ENCODE results near the gene ASAP2.
A peak's percentile ranks its signal among the peaks of the same experiment; 100 is the strongest.

ASAP2 gene

DNA sequence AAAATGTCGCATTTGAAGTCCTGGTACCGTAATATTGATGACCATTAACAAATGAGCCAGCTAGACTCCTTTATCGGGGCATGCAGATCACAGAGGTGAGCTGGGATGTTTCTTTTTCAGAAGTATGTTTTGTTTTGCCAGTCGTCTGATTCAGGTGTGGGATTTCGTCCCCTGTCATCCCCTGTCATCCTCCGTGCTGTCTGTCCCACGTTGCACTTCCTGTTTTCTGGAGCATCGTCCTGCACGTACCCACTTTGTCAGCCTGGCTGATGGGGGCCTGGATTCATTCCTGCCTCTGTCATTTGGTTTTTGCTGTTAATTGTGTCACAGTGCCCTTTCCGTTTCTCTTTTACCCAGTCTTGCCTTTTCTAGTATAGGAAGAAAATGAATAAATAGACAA, 72.8 kb downstream of the ASAP2 start:
- DNase-seq = no peak

DNA sequence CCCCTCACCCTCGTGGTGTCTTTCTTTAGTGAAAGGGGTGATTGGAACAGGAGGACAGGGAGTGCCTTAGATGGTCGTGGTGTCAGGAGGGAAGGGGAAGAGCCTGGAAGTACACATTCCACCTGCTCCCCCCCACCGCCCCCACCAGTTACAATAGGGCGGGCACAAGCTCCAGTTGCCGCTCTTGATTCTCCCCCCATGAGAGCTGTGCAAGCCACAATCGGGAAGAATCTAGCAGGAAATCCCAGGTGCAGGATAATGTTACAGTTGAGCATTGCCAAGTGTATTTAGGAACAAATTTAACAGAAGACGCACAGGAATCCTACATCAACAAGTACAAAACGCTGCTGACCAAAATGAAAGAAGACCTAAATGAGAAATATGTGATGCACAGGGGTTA, 73.6 kb downstream of the ASAP2 start:
- DNase-seq = no peak

DNA sequence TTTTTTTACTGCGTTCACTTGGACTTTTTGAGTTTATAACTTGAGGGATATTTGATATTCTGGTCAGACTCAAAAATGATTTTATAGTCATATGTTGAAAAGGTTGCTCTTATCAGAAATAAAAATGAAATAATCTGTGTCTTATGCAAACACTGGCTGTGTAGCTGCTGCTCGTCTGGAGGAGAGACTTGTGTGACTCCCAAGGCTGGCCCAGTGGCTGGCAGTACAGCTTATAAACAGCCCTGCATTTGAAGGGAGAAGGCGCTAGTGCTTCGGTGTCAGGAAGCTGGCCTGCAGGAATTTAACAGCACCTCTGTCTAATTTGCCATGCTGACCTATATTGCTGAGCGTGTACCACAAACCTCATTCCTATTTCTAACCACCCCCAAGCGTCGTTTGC, 74.5 kb downstream of the ASAP2 start:
- DNase-seq = no peak

DNA sequence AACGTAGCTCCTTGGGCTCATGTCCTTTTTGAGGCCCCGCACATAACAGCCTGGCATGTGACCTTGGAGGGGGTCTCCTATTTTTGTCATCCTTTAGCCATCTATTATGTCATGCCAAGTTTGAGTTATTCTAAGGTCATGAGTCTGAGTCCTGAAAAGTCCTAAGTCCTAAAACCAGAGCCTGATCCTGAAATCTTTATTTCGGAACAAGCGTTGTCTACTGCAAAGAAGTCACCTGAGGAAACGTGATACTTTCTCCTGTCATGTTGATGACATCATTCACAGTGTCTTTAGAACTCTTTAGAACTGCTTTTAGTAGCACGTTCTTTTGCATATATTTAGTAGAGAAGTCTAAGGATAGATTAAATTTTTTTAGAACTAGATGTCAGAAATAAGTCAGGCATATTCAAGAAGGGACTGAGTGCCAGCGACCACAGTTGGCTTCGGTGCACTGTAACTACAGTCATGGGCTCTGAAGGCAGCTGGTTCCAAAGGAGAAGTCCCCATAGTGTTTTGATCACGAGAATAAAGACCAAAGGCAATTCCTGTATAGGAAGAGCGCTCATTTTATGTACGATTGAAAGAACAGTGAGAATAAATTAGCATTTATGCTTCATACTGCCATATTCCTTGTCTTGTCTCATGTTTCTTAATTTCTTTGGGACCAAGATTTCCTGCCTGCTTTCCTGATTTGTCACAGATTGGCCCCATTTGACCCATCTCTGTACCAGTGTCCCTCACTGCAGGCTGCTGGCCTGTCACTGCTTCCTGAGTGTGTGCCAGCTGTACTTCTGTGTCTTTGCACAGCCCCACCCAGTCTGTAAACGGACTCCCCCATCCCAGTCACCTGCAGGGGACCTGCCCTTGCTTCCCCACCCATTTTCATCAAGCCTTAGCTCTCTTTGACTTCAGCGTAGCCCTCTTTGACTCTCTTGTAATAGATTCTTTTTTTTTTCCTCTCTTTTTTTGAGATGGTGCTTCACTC, 75.8 kb downstream of the ASAP2 start:
- no peak for DNase-seq

DNA sequence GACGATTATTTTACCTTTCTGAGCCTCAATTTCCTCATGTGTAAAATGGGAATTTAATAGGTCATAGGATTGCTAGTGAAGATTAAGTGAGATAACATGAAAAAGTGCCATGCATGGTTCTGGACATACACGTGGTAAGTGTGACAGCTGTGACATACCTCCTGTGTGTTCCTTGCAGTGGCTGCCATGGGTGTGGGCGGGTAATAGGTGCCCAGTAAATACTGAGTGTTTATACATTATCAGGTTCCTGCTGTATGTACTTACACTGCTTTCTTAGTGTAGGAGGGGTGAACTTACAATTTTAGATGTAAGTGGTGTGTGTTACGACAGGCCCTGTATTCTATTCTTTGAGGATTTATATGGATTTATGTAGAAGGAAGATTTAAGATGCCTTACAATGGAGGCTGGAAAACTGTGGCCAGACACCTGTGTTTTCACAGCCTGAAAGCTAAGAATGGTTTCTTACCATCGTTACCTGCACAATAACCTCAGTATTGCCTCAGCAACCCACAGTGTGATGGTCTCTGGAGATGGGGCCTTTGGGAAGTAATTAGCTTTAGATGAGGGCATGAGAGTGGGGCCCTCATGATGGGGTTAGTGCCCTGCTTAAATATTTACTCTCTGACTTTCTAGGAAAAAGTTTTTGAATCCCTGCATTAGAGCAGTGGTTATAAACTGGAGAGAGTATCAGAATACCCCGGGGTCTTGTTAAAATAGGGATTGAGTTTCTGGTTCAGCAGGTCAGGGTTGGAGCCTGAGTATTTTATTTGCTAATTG, 78.1 kb downstream of the ASAP2 start:
- peak; percentile 15 for DNase-seq

DNA sequence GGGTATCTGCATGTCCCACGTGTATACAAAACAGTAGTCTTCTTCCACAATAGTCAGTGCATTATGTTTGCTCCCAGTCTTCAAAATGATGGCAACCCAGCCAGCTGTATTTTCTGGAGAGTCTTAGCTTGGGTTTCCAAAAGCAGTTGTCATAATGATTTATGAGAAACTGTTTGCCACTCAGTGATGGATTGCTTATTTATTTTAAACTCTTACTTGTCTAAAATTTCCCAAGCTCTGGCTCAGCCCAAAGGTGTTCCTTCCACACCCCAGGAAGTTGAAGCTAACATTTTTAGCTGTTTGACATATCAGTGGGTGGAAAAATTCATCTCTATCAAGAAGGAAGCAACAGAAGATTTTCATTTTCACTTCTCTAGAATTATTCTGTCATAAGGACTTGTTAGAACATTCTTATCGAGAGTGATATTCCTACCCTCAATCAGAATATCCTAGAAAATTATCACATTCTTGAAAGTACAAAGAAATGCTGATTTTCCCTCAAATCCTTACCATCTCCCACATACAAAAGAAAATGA, 78.8 kb downstream of the ASAP2 start:
- DNase-seq = no peak

DNA sequence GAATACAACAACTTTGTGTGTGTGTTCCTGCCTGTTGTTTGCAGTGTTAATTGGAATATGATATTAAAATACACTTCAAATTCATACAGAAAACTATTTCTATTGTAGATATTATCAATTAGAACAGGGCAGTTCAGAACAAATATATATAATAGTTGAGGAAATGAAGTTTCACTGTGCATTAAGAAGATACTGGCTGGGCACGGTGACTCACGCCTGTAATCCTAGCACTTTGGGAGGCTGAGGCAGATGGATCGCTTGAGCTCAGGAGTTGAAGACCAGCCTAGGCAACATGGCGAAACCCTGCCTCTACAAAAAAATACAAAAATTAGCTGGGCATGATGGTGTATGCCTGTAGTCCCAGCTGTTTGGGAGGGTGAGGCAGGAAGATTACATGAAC, 79.3 kb downstream of the ASAP2 start:
- no peak for DNase-seq

DNA sequence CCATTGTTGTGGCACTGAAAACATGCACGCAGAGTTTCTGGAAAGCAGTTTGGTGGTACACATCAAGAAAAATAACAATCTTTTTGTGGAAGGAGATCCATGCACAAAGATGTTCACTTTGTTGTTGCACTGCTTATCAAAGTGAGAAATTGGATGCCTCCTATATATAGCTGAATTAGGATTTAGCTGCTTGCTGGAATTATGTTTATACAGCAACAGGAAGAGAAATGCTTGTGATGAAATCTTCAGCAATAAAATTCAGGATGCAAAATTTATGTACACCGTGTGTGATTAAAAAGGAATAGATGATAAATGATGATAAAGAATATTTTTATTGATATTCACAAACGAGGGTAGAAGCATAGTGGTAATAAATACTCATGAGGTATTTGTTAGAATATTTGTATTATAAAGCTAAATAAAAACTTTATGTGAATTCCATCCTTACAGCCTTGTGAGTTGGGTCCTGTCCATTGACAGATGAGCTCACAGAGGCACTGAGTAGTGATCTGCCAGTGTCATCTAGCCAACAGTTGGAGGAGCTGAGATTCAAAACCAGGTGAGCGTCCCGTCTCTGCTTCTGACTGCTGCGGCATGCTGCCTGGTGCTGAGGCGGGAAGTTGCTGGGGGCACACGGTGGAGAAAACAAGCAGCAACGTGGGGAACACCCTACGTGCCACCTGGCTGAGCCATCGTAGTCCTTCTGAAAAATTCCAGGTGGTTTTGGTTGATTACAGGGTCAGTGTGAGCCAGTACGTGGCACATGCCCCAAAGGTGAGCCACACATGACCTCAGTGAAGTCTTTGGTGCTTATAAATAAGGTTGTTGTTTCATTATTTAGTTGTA, 80.2 kb downstream of the ASAP2 start:
- no peak for DNase-seq

DNA sequence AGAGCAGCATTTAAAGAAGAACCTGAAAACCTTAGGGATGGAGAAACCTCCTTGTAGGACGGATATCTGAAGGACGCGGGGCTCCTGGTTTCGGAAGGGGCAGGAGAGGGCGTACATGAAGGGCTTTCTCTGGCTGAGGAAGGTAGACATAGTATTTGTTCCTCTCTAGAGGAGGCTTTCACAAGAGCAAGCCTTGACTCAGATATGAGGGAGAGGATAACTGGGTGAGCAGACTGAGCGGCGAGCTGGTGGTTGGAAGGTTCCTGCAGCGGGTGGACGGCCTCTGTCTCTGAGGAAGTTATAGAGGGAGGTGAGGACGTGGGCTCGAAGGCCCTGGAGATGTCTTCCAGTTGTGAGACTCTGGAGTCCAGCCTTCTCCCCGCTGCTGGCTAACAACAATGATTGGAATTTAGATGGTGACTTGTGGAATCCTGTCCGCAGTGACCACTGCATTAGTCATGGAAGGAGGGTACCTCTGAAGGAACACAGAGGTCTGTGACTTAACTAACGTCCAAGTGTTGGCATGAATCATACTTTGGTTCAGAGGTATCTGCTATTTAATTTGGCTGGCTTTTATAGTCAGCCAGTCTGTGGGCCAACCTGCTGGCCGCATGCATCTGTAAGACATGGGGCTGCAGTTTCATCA, 80.9 kb downstream of the ASAP2 start:
- no peak for DNase-seq

DNA sequence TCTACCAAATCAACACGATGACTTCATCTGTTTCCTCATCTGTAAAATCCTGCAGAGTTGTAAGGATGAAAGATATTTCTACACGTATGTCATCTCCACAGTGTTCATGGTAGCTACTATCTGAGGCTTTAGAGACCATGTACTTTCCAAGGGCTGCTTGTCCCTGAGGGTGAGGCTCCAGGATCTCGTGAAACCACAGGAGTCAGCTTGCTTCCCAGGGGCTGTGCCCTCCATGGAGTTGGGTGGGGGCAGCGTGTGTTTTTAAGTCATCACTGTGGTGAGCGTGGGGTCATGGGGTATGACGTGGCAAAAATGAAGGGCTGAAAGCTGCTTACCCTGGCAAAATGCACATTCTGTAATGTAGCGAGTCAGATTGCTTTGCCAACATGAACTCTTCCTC, 81.6 kb downstream of the ASAP2 start:
- DNase-seq = no peak

DNA sequence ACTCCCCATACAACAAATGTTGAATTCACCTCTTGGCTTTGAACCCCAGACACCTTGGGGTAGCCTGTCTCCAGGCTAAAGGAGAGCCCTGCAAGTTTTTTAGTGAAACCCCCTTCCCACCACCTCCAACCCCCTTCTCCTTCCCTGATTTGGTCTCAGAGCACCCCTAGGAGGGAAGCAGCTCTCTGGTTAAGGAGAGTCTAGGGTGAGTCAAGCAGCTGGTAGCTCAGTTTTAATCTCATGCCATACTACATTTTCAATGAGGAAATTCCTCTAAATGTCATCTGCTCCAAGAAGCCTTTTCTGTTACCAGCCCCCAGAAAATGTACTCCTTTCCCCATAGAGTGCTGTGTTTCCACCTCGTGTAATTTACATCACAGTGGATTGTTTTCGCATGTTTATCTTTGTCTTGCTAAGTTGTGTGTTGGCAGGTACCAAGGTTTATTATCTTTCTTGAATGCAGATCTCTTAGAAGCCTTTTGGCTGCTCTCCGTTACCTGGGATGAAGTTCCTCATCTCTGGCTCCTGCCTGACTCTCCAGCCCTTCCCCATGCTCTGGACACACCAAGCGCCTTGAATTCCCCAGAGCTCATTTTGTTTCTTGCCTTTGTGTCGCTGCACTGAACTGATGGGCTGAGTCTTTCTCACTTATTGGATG, 82.2 kb downstream of the ASAP2 start:
- DNase-seq = no peak

DNA sequence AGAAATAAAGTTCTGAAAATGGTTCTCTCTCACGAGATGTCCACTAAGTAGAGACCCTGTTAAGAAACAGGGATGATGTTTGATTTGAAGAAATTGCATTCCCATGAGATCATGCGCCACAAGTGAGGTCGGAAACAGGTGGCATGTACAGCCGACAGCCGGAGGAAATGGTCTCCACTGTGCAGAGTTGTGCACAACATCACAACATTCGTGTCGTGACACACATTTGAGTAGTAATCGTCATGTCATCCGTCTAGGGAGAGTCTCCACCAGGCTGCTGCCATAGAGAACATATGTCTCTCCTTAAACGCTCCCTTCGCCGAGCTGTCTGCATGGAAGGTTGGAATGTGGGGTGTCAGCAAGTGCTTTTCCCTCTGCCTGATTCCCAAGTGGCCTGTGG, 84.7 kb downstream of the ASAP2 start:
- DNase-seq = no peak

DNA sequence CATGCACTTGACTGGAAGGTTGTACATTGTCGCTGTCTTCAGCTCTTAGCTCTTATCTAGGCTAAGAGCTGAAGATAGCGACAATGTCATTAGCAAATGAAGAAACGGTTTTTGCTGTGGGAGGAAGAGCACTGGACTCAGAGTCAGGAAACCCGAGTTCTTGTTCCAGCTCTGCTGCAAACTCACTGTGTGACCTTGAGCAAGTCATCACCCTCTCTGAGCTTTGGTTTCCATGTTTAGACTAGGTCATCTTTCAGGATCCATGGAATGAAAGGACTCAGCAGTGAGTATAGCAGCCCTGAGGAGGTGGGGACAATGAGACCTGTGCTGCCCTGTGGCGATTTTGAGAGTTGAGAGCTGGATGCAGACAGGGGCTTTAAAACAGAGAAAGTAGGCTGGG, 85.3 kb downstream of the ASAP2 start:
- no peak for DNase-seq

DNA sequence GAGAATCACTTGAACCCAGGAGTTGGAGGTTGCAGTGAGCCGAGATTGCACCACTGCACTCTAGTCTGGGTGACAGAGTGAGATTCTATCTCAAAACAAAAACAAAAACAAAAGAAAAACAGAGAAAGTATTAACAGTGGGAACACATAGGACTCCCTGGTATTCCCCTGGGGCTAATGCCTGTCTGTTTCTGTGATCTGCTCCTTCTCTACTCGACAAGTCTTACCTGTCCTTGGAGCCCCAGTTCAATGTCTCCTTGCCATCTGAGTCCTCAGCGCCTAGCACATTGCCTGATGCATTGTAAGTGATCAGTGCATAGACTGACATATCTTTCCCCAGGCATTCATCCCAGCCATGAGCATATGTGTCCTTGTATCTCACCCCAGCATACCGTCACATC, 85.8 kb downstream of the ASAP2 start:
- DNase-seq = no peak

DNA sequence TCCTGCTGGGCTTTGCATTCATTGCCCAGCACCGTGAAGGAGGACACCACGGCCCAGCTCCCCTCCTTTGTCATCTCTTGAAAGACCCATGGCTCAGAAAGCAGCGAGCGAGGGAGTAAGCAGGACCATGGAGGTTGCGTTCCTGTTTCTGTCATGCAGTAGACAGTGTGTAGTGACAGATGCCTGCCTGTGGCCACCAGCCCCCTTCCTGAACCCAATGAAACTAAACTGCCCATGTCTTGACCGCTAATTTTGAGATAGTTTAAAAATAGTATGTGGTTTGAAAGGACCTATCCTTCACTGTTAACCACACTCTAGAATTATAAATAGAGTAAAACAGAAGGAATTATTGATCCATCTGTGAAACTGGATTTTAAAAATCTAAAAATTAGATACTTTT, 88.2 kb downstream of the ASAP2 start:
- no peak for DNase-seq

DNA sequence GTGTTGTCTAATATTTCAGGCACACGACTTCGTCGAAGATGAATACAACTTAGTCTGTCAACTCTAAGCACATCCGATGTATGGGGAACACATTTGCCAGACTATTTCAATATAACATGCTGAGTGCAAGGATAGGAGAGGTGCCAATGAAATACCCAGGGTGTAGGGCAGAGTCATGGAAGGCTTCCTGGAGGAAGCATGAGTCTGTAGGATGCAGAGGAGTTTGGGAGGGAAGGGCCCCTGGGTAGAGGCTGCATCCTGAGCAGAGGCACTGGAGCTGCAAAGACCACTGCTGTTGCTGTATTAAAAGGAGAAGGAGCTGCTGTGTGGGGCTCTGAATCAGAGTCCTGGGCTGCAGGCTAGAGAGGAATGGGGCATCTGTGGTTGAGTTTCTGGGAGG, 89.9 kb downstream of the ASAP2 start:
- DNase-seq = no peak

DNA sequence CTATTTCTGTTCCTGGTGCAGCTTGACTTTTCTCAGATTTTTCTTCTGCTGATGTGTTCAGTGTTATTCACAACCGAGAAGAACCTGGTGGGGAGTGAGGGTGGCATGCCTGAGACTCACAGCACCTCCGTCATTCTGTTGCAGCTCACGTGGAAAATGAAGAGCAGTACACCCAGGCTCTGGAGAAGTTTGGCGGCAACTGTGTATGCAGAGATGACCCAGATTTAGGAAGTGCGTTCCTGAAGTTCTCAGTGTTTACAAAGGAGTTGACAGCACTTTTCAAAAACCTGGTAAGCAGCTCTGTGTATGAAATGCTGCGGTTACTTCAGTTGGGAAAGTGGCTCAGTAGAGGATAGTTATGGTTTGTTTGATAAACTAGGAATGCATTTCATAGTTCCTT, 90.5 kb downstream of the ASAP2 start:
- DNase-seq = no peak

DNA sequence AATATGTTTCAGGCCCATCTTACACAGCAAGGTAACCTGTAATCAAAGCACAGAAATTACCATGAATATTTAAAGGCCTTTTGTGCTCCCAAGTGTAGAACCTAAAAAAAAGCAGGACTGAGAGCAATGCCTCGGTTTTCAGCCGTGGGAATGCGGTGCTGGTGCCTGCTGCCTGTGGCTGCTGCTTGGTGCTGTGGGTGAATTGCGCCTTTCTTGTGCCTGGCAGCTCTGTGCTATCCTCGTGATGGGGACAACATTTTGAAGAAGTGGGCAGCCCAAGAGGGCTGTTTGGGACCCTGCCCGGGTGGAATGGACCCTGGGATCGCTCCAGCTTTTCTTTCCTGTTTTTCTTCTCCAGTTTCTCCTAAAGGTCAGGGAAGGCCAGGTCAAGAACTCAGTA, 91.2 kb downstream of the ASAP2 start:
- DNase-seq = no peak

DNA sequence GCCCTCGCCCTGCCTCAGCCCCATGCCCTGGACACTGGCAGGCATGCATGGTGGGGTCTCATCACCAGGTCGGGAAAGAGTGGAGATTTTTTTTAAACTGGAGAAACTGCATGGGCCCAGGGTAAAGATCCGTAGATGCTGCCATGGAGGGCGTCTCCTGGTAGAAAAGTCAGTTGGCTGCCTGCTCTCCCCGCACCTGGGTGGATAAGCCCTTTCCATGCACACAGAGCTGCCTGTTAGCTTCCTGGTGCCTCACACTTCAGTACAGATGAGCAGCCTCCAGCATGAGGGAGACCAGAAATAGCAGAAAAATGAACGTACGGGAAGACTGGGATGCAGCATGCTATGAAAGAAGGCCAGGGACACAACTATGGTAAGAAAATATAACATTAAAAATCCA, 92.0 kb downstream of the ASAP2 start:
- no peak for DNase-seq

DNA sequence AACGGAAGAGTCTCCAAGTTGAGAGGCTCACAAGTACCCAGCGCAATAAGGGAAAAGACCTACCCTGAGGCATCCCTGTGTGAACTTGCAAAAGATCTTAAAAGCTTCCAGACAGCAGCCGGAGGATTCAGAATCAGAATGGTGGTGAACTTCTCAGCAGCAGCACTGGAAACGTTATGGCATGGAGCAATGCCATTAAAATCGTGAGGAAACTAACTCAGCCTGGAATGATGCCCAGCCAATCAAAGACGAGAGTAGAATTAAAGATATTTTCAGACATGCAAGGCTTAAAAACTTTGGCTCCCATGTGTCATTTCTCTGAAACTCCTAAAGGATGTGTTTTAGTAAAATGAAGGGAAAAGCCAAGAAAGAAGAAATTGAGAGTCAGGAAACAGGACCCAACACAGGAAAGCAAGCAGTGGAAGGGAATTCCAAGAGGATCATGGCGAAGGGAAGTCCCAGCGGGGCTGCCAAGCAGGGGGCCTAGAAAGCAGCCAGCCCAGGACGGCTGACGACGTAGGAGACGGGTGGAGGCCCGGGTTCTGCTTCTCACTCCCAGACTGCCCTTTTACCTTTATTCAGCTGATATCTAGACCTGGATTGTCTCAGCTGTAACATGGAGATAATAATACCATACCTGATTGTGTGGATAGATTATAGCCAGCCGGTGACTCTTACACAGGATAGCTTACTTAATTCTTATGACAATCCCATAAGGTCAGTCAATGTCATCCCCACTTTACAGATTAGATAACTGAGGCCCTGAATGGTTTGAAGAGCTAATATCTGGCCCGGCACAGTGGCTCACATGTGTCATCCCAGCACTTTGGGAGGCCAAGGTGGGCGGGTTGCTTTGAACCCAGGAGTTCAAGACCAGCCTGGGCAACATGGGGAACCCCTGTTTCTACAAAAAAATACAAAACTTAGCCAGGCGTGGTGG, 92.8 kb downstream of the ASAP2 start:
- no peak for DNase-seq

DNA sequence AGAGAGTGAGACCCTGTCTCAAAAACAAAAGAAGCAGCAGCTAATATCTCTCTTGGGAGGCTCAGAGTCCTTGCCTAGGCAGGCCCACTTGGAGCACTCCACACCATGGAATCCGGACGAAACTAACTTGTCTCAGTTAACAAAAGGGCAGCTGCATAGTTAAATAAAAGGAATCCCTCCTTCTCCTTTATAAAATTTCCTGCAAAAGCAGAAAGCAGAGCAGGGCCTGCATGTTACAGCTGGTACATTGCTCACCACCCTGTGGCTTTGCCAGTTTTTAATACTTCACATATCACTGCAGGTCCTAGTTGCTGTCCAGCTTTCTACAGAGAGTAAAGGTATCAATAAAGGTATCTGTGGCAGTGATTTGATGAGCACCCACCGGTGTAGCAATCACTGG, 93.6 kb downstream of the ASAP2 start:
- no peak for DNase-seq

Measured in DMS79 (cell line).